Astrocyte (in vitro differentiated cells and primary cell): ENCODE data around the gene GGACT. TPM values are rescaled to one million over a fixed set of nuclear protein-coding genes. Genes with fewer than 3 reads are reported as not detected.
A peak's percentile ranks its signal among the peaks of the same experiment; 100 is the strongest.

Experiments
- DNase-seq: peaks from one replicate; pipeline ENCODE4 v3.0.0-alpha.2; 2010; ENCODE audit warnings: low read depth
- FAIRE-seq: peaks from 2 replicates; lab custom pipeline; 2011; peaks lifted over from hg19 to GRCh38; lab: Jason Lieb, UNC
- H2AFZ ChIP-seq: 2 replicates; pipeline ENCODE4 v1.6.0; 2012; ENCODE audit warnings: low read depth, low read length, inconsistent platforms
- H3K27ac ChIP-seq: 2 replicates; pipeline ENCODE4 v1.5.1; 2011; ENCODE audit warnings: low read depth, low read length, inconsistent platforms
- H3K27me3 ChIP-seq: 2 replicates; pipeline ENCODE4 v1.6.0; 2011; ENCODE audit warnings: low read length, inconsistent platforms; ENCODE audit not compliant: insufficient read depth
- H3K36me3 ChIP-seq: 2 replicates; pipeline ENCODE4 v1.5.1; 2011; ENCODE audit warnings: low read length, inconsistent platforms; ENCODE audit not compliant: insufficient read depth
- H3K4me1 ChIP-seq: 2 replicates; pipeline ENCODE4 v1.5.1; 2011; ENCODE audit warnings: low read length, inconsistent platforms; ENCODE audit not compliant: insufficient read depth
- H3K4me2 ChIP-seq: 2 replicates; pipeline ENCODE4 v1.6.0; 2012; ENCODE audit warnings: low read length, inconsistent platforms
- H3K4me3 ChIP-seq: 2 replicates; pipeline ENCODE4 v1.5.1; 2011; ENCODE audit warnings: low read depth, mild to moderate bottlenecking, low read length, inconsistent platforms; ENCODE audit not compliant: insufficient read depth
- H3K79me2 ChIP-seq: 2 replicates; pipeline ENCODE4 v1.6.0; 2012; ENCODE audit warnings: mild to moderate bottlenecking, low read length, inconsistent platforms; ENCODE audit not compliant: insufficient read depth
- H3K9ac ChIP-seq: 2 replicates; pipeline ENCODE4 v1.6.0; 2012; ENCODE audit warnings: mild to moderate bottlenecking, low read length, inconsistent platforms
- H3K9me3 ChIP-seq: 2 replicates; pipeline ENCODE4 v1.5.1; 2012; ENCODE audit warnings: low read depth, mild to moderate bottlenecking, low read length, inconsistent platforms; ENCODE audit not compliant: insufficient read depth
- H4K20me1 ChIP-seq: 2 replicates; pipeline ENCODE4 v1.6.0; 2012; ENCODE audit warnings: low read length, inconsistent platforms; ENCODE audit not compliant: insufficient read depth
- H3K27ac Mint-ChIP-seq: one replicate; pipeline ENCODE4 v1.8.0; 2021; ENCODE audit warnings: mild to moderate bottlenecking, mixed read lengths; ENCODE audit not compliant: unreplicated experiment
- H3K27me3 Mint-ChIP-seq: one replicate; pipeline ENCODE4 v1.8.0; 2021; ENCODE audit warnings: low read depth, mixed read lengths; ENCODE audit not compliant: unreplicated experiment
- H3K36me3 Mint-ChIP-seq: one replicate; pipeline ENCODE4 v1.8.0; 2021; ENCODE audit warnings: low read depth, mixed read lengths; ENCODE audit not compliant: unreplicated experiment
- H3K4me1 Mint-ChIP-seq: one replicate; pipeline ENCODE4 v1.8.0; 2021; ENCODE audit warnings: low read depth, mixed read lengths; ENCODE audit not compliant: unreplicated experiment
- H3K4me3 Mint-ChIP-seq: one replicate; pipeline ENCODE4 v1.8.0; 2021; ENCODE audit warnings: mild to moderate bottlenecking, moderate library complexity, mixed read lengths; ENCODE audit not compliant: unreplicated experiment
- H3K9me3 Mint-ChIP-seq: one replicate; pipeline ENCODE4 v1.8.0; 2021; ENCODE audit warnings: mild to moderate bottlenecking, mixed read lengths; ENCODE audit not compliant: unreplicated experiment
- EZH2 ChIP-seq: IDR thresholded peaks from 2 replicates; pipeline ENCODE4 v1.6.1; 2012; ENCODE audit warnings: mild to moderate bottlenecking, low read length, inconsistent platforms; ENCODE audit not compliant: insufficient read depth
- total RNA-seq: library from RNA; stranded (reverse); gene quantifications from 2 replicates; pipeline ENCODE4 v1.2.1, GENCODE V29; 2021
- TF ChIP-seq, protein P1 (sequence below): IDR thresholded peaks from 2 replicates; pipeline ENCODE4 v1.5.1; 2011; ENCODE audit warnings: low read depth, mild to moderate bottlenecking, inconsistent platforms, low read length, moderate library complexity; ENCODE audit not compliant: insufficient read depth

Gene GGACT
- total RNA-seq, 1 donor from 2014 or later: 7.7 TPM

DNA sequence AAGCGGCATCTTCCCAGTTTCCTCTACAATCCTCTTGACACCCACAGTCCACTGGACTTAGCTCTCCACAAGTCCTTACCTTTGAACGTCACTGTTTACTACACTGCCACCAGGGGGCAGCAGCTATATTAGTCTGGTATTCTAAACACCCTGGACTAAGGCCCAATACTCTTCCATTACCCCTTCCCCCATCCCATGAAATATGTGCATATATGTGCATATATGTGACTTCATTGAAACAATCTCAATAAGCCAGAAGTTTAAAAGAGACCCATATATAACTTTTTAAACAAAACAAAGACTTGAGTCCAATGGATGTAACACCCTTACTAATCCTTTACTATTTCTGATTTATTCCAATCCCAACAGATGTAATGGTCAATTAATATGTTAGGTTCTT, 15.5 kb downstream of the GGACT start:
- Mint-ChIP-seq H3K27ac (no peak overlapping the region), H3K4me1 (no peaks in the 10 kb centered on the region), H3K27me3 (no peaks in the 10 kb centered on the region), H3K36me3 (peaks cover 3% of the 10 kb centered on the region), H3K9me3 (peaks cover 5% of the 10 kb centered on the region), H3K4me3 (no peak overlapping the region)
- Histone ChIP-seq H3K27ac (no peak overlapping the region), H2AFZ (no peak overlapping the region), H3K27me3 (no peaks in the 10 kb centered on the region), H3K4me2 (no peak overlapping the region), H3K36me3 (no peaks in the 10 kb centered on the region), H3K4me3 (no peak overlapping the region), H3K4me1 (no peaks in the 10 kb centered on the region), H3K79me2 (no peaks in the 10 kb centered on the region), H4K20me1 (no peaks in the 10 kb centered on the region), H3K9me3 (no peaks in the 10 kb centered on the region), H3K9ac (no peak overlapping the region)
- TF ChIP-seq, protein P1, sequence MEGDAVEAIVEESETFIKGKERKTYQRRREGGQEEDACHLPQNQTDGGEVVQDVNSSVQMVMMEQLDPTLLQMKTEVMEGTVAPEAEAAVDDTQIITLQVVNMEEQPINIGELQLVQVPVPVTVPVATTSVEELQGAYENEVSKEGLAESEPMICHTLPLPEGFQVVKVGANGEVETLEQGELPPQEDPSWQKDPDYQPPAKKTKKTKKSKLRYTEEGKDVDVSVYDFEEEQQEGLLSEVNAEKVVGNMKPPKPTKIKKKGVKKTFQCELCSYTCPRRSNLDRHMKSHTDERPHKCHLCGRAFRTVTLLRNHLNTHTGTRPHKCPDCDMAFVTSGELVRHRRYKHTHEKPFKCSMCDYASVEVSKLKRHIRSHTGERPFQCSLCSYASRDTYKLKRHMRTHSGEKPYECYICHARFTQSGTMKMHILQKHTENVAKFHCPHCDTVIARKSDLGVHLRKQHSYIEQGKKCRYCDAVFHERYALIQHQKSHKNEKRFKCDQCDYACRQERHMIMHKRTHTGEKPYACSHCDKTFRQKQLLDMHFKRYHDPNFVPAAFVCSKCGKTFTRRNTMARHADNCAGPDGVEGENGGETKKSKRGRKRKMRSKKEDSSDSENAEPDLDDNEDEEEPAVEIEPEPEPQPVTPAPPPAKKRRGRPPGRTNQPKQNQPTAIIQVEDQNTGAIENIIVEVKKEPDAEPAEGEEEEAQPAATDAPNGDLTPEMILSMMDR: peak; percentile 67
- TF ChIP-seq EZH2: no peak
- DNase-seq (peak; percentile 56), FAIRE-seq (peak; percentile 34)

DNA sequence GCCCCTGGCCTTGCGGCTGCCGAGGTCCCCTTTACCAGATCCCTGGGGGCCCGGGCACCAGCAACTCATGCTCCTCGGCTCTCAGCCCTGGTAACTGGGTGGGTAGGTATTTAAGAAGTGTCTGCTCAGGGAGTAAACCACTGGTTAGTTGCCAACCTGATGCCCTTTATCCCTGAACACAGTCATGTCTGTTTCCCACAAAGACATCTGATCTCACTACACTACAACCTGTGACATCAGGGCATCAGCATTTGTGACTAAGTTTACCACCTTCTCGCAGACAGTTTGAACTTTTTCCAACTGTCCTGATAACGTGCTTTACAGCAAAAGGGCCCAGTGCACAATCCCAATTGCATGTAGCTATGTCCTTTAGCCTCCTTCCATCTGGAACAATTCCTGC, 22.0 kb downstream of the GGACT start:
- H2AFZ ChIP-seq: no peak overlapping the region
- FAIRE-seq: no peak

DNA sequence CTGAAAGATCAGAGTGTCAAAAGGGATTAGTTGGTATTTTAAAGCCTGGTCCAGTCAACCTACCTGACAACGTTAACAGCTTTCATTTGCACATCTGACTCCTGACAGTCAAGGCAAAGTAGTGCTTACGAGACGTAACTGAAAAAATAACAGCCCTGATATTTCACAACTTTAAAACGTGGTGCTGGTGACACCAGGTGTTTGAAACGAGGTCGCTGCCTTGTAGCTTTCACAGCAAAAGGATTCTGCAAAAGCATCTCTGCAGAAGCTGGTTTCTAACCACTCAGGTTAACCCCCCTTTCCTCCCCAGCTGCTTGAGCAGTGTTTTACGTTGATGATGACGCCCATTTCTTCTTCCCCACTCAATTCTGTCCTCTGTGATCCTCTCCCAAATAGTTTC, 23.3 kb downstream of the GGACT start:
- Histone ChIP-seq H3K79me2 (no peaks in the 10 kb centered on the region), H3K9me3 (peaks cover 4% of the 10 kb centered on the region), H3K4me3 (no peak overlapping the region), H3K27ac (no peak overlapping the region), H3K36me3 (no peaks in the 10 kb centered on the region), H3K4me2 (no peak overlapping the region), H2AFZ (no peak overlapping the region), H3K27me3 (no peaks in the 10 kb centered on the region), H3K9ac (no peak overlapping the region), H3K4me1 (no peaks in the 10 kb centered on the region), H4K20me1 (no peaks in the 10 kb centered on the region)
- no peak for TF ChIP-seq EZH2
- TF ChIP-seq, protein P1: no peak
- peaks cover 16% of the 10 kb centered on the region for H3K9me3 Mint-ChIP-seq
- H3K4me3 Mint-ChIP-seq: no peak overlapping the region
- H3K27me3 Mint-ChIP-seq: peaks cover 4% of the 10 kb centered on the region
- no peak overlapping the region for H3K27ac Mint-ChIP-seq
- DNase-seq: no peak
- no peak for FAIRE-seq
- H3K36me3 Mint-ChIP-seq: peaks cover 6% of the 10 kb centered on the region
- H3K4me1 Mint-ChIP-seq: peaks cover 6% of the 10 kb centered on the region

More for the DNA sequence above, 22.0 kb downstream of the GGACT start:
- peaks cover 4% of the 10 kb centered on the region for H3K9me3 ChIP-seq
- Mint-ChIP-seq H3K4me1 (peaks cover 6% of the 10 kb centered on the region), H3K9me3 (peaks cover 16% of the 10 kb centered on the region), H3K36me3 (peaks cover 6% of the 10 kb centered on the region), H3K27me3 (no peaks in the 10 kb centered on the region), H3K27ac (peak overlapping the region; percentile 13), H3K4me3 (no peak overlapping the region)
- H3K4me1 ChIP-seq: no peaks in the 10 kb centered on the region
- H3K79me2 ChIP-seq: no peaks in the 10 kb centered on the region
- H3K9ac ChIP-seq: no peak overlapping the region
- TF ChIP-seq, protein P1: no peak
- TF ChIP-seq EZH2: no peak
- H3K27ac ChIP-seq: no peak overlapping the region
- H3K4me2 ChIP-seq: no peak overlapping the region
- no peak overlapping the region for H3K4me3 ChIP-seq
- no peaks in the 10 kb centered on the region for H3K27me3 ChIP-seq
- H4K20me1 ChIP-seq: no peaks in the 10 kb centered on the region
- peak; percentile 41 for DNase-seq
- no peaks in the 10 kb centered on the region for H3K36me3 ChIP-seq
